Activated CD4-positive, alpha-beta T cell treated with anti-CD3 and anti-CD28 coated beads, Interleukin-2, amount 50 U/mL, for 48 hours (primary cell): ENCODE measurements around the gene PWWP2B.

ENCODE experiments used
- DNase-seq, 2 experiments: peaks; one replicate each; pipeline ENCODE4 v3.0.0-alpha.2; 2020

Gene PWWP2B

DNA sequence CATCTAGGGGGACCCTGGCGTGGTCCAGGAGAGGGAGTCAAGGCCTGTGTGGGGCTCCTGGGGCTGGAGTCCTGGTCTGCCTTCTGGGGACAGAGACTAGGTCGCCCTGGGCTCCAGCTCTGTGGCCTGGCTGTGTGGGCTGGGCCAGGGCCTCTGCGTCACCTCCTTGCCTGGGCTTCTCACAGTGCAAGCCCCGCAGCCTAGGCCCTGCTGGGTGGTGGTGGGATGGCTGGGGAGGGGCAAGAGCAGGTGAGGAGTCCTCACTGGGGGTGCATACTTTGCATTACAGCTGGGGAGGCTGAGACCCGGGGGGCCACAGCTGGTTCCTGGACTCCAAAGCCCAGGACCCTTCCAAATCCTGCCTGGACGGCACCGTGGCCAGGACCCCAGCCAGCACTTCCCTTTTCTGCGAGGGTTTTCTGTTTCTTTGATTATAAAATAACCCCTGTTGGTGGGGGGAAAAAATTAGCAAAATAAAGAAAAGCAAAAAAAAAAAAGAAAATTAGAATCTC, 23.5 kb downstream of the PWWP2B start:
- no peak for DNase-seq

DNA sequence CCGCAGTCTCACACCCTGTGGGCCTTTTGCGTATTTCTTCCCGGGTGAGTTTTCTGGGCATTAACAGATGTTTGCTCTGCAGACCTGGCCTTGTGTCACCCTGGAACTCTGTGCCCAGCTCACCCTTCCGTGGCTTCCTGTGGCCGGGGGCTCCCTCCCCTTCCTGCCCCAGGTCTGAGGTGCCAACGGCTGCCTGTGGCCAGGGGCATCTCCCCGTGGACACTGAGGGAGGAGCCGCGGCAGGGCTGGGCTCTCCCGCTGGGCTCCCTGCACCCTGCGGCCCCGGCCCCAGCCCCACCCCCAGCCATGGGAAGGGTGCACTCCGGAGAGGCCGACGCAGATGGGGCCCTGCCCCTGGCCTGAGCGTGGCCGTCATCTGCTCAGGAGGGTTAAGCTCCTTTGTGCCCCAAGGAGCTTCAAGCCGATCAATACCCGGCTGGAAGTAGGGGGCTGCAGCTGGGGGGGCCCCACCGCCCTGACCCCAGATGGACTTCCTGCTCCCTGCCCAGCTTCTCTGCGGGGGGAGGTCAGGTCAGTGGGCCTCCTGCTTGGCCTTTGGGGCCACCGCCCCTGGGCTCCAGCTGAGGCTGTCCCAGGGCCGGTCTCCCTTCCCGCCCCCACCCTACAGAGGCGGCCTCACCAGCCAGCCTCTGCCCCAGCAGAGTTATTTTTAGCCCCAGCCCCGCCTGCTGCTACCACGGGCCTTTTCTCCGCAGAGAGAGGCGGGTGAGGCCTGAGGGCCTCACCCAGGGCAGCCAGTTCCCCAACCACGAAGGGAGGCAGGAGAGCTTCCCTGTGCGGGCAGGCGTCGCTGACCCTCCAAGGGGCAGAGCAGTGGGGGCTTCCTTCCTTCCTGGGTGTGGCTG, 24.2 kb downstream of the PWWP2B start:
- DNase-seq = peak; percentile 20 to 29

GRCh38 chr10:132421847-132422751, 25.1 kb downstream of the PWWP2B start:
- no peak for DNase-seq

GRCh38 chr10:132422903-132423825, 26.2 kb downstream of the PWWP2B start:
- no peak for DNase-seq

- no peak for DNase-seq
These were observed 27.2 kb downstream of the PWWP2B start for GRCh38 chr10:132423966-132424861.

DNA sequence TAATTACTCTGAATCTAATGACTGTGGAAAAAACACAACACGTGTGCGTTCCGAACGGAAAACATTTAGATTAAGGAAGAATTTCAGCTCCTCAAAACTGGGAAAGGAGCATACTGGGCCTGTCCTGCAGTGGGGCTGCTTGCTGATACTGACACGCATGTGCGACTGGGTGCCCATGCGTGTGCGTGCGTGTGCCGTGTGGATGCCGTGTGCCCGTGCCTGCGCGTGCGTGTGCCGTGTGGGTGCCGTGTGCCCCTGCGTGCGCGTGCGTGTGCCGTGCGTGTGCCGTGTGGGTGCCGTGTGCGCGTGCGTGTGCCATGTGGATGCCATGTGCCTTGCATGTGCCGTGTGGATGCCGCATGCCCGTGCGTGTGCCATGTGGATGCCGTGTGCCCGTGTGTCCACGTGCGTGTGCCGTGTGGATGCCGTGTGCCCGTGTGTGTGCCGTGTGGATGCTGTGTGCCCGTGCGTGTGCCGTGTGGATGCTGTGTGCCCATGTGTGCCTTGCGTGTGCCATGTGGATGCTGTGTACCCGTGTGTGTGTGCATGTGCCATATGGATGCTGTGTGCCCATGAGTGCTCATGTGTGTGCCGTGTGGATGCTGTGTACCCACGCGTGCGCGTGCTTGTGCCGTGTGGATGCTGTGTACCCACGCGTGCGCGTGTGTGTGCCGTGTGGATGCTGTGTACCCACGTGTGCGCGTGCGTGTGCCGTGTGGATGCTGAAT, 28.2 kb downstream of the PWWP2B start:
- DNase-seq = no peak

DNA sequence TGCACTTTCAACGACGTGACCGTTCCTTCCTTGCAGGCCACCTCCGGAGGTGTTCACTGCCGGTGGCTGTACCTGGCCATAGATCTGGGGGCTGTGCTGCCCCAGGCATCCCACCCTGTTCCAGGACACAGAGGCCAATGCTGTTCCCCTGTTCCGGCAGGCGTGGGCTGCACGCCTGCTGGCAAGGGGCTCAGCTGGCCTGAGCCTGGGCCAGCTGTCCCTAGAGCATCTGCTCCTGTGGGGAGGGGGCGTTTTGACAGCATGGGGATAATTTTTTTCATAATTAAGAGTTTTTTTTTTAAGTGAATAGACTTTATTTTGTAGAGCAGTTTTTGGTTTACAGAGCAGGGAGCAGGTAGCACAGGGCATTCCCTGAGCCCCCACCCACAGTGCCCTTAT, 28.8 kb downstream of the PWWP2B start:
- DNase-seq = no peak

- no peak for DNase-seq
These were observed 30.2 kb downstream of the PWWP2B start for GRCh38 chr10:132427006-132427771.

DNA sequence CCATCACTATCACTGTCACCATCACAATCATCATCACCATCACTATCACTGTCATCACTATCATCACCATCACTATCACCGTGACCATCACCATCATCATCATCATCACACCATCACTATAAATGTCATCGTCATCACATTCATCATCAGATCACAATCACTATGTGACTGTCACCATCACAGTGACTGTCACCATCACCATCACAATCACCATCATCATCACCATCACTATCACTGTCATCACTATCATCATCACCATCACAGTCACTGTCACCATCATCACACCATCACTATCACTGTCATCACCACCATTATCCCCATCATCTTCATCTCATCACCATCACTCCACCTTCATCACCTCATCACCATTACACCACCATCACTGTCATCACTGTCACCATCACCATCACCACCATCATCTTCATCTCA, 31.0 kb downstream of the PWWP2B start:
- DNase-seq = no peak

DNA sequence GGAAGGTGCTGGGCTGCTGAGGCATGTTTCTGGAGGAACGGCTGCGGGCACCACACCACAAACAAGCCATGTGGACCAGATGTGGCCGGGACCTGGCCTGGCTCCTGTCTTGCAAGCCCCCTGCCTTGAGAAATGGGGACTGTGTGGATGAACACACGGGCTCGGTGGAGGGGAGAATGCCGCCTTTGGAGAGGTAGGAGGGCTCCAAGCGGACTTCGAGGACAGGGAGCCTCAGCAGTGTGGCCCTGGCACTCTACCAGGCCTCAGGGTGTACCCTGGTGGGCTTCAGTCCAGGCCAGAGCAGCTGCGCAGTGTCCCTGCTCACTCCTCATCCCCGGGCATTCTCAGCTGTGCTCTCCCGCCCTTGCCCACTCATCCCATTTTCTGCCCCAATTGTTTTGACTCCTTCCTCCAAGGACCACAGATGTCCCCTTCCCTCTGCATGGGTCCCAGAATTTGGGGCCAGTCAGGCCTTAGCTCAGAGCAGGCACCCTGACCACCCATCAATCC, 31.5 kb downstream of the PWWP2B start:
- DNase-seq = no peak

DNA sequence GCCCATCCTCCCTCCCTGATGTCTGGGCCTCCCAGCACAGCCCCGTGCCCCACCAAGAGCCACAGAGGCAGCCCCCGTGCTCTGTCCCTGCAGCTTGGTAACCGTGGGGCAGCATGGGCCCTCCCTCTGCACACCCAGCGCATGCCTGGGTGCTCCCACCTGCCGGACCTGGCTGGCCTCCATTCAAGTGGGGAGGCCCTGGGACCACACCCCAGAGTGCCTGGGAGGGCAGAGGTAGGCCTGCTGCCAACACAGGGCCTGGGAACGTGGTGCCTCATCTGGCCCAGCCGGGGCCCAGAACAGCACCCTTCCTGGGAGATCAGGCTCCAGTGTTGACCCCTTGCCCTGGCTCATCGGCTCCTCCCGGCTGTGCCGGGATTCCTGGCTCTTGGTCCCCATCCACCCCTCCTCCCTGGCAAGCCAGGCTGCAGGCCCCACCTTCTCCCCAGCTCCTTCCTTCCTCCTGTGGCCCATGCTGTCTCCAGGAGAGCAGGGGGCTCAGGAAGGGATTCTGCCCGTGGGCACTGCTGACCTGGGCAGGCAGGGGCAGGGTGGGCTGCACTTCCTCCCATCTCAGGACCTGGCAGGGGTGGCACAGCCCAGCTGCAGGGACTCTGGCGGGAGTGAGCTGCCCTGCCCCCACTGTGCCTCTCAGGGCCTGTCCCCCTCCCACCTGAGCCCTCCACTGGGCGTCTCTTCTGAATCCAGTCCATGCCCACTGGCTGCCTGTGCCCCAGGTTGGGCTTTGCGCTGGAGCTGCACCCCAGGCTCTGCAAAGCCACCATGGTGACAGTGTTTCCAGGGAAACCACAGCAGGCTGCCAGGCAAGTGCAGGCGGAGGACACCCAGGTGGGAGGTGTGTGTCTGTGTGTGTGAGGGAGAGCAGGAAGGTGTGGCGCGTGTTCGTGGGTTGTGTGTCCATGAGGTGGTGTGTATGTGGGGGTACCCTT, 32.6 kb downstream of the PWWP2B start:
- DNase-seq = no peak

DNA sequence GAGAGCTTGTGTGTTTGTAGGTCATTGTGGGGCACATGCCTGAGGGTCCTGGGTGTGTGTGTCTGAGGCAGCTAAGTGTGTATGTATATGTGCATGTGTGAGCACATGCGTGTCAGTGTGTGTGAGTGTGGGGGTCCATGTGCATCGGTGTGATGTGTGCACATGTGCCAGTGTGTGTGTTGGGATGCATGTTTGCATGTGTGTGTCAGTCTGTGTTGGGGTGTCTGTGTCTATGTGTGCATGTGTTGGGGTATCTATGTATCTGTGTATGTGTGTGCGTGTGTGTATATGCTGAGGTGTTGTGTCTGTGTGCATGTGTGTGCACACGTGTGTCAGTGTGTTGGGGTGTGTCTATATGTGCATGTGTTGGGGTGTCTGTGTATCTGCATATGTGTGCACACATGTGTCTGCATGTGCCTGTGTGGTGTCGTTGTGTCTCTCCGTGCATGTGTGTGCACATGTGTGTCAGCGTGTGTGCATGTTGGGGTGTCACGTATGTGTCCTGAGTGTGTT, 33.3 kb downstream of the PWWP2B start:
- DNase-seq = no peak

DNA sequence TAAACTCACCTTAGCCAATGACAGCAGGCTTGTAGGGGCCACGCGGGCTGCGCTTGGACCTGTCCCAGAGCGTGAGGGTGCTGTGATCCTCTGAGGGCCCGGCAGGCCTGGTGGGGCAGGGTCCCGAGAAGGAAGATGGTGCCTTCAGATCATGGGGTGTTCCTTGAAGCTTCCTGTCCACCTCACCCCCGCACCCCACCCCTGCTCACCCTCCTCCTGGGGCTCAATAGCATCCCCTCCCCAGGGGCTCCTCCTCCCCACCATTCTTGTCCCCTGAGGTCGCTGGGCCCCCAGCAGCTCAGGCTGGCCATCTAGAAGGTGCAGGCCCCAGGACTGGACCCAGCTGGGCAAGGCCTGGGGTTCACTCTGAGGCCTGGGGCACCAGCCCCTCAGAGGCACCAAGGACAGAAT, 33.9 kb downstream of the PWWP2B start:
- no peak for DNase-seq

DNA sequence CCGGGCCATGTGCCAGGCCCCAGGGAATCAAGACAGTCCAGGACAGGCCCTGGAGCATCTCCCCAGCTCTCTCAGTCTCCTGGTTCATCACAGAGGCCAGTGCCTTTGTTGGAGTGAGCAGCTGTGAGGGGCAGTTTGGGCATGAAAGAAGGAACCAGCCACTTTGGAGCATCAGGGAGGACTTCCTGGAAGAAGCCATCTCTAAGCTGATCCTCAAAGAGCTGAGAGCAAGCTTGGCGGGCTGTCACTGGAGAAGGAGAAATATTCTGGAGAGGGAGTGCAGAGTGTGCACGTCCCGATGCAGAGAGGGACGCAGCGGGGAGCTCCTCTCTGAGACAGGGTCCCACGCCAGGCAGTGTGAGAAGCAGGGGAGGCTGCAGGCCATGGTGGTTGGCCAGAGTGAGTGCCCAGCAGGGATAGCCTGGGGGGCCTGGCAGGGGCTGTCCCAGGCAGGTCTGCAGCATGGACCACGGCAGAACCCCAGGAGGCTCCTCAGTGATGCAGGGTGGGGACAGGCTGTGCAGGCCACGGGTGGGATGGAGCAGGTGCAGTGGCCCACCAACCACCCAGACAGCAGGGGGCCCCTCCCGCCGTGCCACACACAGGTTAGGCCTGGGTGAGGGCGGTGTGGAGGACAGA, 34.7 kb downstream of the PWWP2B start:
- DNase-seq = no peak

DNA sequence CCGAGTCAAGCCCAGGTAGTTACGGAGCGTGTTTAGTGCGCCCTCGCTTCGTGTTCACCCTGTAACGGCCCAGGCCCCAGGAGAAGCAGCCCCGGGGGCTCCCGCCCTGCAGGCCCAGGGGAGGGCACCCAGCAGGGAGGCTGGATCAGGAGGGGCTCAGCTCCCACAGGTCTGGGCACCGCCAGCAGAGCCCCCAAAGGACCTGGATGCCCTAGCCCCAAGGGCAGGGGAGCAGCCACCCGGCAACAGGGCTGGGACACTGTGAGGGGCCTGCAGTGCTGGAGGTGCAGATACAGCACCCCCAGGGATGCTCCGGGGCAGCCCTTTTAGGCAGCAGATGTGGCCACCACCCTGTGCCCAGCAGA, 35.2 kb downstream of the PWWP2B start:
- no peak for DNase-seq

GRCh38 chr10:132433671-132434340, 36.8 kb downstream of the PWWP2B start:
- no peak for DNase-seq

DNA sequence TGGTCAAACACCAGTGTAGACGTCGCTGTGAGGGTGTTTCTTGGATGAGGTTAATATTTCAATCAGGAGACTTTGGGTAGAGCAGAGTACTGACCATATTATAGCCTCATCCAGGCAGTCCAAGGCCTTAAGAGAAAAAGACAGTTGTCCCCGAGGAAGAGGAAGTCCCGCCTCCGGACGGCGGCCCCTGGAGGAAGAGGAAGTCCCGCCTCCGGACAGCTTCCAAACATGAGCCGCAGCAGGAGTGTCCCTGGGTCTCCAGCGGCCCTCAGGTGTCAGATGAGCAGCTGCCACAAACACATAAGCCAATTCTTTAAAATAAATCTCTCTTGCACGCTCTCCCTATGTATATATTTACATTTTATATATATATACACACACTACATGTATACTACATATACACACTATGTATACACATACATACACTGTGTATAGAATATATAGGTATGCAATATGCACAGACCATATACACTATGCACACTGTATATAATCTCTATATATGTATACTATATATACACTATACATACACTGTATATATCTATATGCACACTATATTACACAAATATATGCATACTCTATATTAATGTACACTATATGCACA, 37.5 kb downstream of the PWWP2B start:
- peak; percentile 75 to 82 for DNase-seq
